ENCODE measurements around the gene MUS81. TPM values are rescaled to one million over a fixed set of nuclear protein-coding genes. Genes with fewer than 3 reads are reported as not detected.
"Not testable (repeated sequence)": the region's sequence is repeated elsewhere in the genome, so short reads cannot be mapped to it uniquely, and the experiment has no call there.

Gene MUS81
- total and polyA plus RNA-seq, 12 donors = 20.3 to 111 (median 31.7) TPM

DNA sequence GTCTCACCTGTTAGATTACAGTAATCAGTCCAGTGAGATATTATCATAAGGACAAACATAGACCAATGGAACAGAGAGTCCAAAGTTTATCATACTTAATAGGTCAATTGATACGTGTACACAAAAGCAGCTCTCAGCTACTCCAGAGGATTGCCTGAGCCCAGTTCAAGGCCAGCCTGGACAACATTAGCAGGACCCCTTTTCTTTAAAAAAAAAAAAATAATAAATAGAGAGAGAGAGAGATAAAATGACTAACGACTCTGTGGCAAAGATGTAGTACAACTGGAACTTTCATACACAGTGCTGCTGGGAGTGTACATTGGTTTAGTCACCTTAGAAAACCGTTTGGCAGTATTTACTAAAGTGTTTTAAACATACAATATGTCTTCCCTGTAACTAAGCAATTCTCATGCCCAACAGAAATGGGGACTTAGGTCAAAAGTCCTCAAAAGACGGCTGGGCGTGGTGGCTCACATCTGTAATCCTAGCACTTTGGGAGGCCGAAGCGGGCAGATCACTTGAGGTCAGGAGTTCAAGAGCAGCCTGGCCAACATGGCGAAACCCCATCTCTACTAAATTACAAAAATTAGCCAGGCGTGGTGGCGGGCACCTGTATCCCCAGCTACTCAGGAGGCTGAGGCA, 15.9 kb upstream of the MUS81 start:
- H3K27ac ChIP-seq = no peak overlapping the region
- WGBS, 2 donors = 88 to 89% methylated on average over 10 of the region's 10 CpGs
- H3K36me3 ChIP-seq = no peaks in the 10 kb centered on the region
- intact Hi-C loops (cut with DNase I) = no loop called here
- no peak for TF ChIP-seq CTCF (IDR thresholded peaks at IDR 0.05)
- ATAC-seq = no peak
- H3K9me3 ChIP-seq = no peaks in the 10 kb centered on the region
- H3K27me3 ChIP-seq = no peaks in the 10 kb centered on the region
- DNase-seq = no peak
- H3K4me1 ChIP-seq = no peaks in the 10 kb centered on the region
- no peak overlapping the region for H3K4me3 ChIP-seq

DNA sequence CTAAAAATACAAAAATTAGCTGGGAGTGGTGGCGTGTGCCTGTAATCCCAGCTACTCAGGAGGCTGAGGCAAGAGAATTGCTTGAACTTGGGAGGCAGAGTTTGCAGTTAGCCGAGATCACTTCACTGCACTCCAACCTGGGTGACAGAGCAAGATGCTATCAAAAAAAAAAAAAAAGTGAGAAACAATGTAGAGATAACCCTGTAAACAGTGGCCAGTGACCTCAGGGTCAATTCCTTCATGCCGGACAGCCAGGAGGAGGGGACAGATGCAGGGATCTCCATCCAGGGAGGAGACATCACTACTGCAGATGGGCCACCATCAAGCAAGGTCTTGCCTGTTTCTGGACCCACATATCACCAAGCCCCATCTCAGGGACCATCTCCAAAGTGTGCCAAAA, 12.5 kb upstream of the MUS81 start:
- intact Hi-C loops (cut with DNase I) = no loop called here
- 82 to 86% methylated on average over 3 of the region's 3 CpGs for WGBS, 2 donors
- no peak for TF ChIP-seq CTCF (IDR thresholded peaks at IDR 0.05)
- Histone ChIP-seq H3K36me3 (peaks cover 0 to 25% (median 16%) of the 10 kb centered on the region in 9 donors), H3K9me3 (peaks cover 0 to 10% (median 3%) of the 10 kb centered on the region in 11 donors), H3K4me1 (peaks cover 0 to 4% (median 0%) of the 10 kb centered on the region in 9 donors), H3K27ac (no peak overlapping the region), H3K27me3 (no peaks in the 10 kb centered on the region), H3K4me3 (no peak overlapping the region)
- DNase-seq (no peak), ATAC-seq (no peak)

DNA sequence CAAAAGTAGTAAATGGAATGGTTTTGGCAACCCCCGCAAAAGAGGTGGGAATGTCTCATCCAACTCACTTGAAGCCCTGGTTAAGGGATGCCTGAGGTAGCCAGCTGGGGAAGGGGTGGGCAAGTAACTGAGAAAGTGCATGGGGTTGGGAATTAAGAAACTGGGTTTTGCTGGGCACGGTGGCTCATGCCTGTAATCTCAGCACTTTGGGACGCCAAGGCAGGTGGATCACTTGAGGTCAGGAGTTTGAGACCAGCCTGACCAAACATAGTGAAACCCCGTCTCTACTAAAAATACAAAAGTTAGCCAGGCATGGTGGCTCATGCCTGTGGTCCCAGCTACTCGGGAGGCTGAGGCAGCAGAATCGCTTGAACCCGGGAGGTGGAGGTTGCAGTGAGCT, 11.5 kb upstream of the MUS81 start:
- DNase-seq; H3K27ac ChIP-seq; H3K27me3 ChIP-seq; H3K4me3 ChIP-seq; ATAC-seq; H3K4me1 ChIP-seq; intact Hi-C loops (cut with DNase I): not testable (repeated sequence)
- peaks cover 0 to 10% (median 3%) of the 10 kb centered on the region in 11 donors for H3K9me3 ChIP-seq
- H3K36me3 ChIP-seq = peaks cover 0 to 35% (median 16%) of the 10 kb centered on the region in 9 donors
- 70 to 71% methylated on average over 7 of the region's 7 CpGs for WGBS, 2 donors

DNA sequence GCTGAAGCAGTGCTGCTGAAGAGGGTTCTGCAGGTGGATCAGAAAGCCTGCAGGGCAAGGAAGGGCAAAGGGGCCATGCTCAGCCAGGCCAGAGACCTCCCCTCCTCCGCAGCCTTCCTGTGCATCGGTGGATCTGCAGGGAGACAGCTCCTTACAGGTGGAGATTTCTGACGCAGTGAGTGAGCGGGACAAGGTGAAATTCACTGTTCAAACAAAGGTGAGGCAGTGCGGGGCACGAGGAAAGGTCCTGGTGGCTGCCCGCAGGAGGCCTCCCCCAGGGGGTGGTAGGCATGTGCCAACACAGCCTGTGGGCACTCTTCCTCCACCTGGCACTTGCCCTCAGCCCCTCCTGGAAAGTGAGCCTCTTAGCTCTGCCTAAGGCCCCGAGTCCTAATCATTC, 10.9 kb upstream of the MUS81 start:
- ATAC-seq (no peak), DNase-seq (no peak)
- no peak overlapping the region for H3K27ac ChIP-seq
- 71 to 72% methylated on average over 8 of the region's 8 CpGs for WGBS, 2 donors
- H3K27me3 ChIP-seq = no peaks in the 10 kb centered on the region
- peaks cover 0 to 7% (median 1%) of the 10 kb centered on the region in 9 donors for H3K4me1 ChIP-seq
- no peak for TF ChIP-seq CTCF (IDR thresholded peaks at IDR 0.05)
- no peak overlapping the region for H3K4me3 ChIP-seq
- H3K36me3 ChIP-seq = peaks cover 0 to 42% (median 22%) of the 10 kb centered on the region in 9 donors
- intact Hi-C loops (cut with DNase I) = no loop called here
- peaks cover 0 to 10% (median 3%) of the 10 kb centered on the region in 11 donors for H3K9me3 ChIP-seq

- H3K27ac ChIP-seq = no peak overlapping the region
- H3K4me1 ChIP-seq = peaks cover 0 to 12% (median 3%) of the 10 kb centered on the region in 9 donors
- DNase-seq (no peak), ATAC-seq (no peak)
- peaks cover 0 to 10% (median 3%) of the 10 kb centered on the region in 11 donors for H3K9me3 ChIP-seq
- 46 to 51% methylated on average over 16 of the region's 16 CpGs for WGBS, 2 donors
- H3K4me3 ChIP-seq = no peak overlapping the region
- H3K27me3 ChIP-seq = no peaks in the 10 kb centered on the region
- H3K36me3 ChIP-seq = peaks cover under 1 to 46% (median 26%) of the 10 kb centered on the region in 9 donors
- intact Hi-C loops (cut with DNase I) = no loop called here
- TF ChIP-seq CTCF (IDR thresholded peaks at IDR 0.05) = no peak
Observed at GRCh38 chr11:65849771-65850216, 10.4 kb upstream of the MUS81 start.
